Measurements from ENCODE around the gene ACSL6. TPM values are rescaled to one million over a fixed set of nuclear protein-coding genes. Genes with fewer than 3 reads are reported as not detected.

ACSL6 gene
- total RNA-seq, 4 donors from 2014 or later: 0.22 to 3.3 (median 0.81) TPM

DNA sequence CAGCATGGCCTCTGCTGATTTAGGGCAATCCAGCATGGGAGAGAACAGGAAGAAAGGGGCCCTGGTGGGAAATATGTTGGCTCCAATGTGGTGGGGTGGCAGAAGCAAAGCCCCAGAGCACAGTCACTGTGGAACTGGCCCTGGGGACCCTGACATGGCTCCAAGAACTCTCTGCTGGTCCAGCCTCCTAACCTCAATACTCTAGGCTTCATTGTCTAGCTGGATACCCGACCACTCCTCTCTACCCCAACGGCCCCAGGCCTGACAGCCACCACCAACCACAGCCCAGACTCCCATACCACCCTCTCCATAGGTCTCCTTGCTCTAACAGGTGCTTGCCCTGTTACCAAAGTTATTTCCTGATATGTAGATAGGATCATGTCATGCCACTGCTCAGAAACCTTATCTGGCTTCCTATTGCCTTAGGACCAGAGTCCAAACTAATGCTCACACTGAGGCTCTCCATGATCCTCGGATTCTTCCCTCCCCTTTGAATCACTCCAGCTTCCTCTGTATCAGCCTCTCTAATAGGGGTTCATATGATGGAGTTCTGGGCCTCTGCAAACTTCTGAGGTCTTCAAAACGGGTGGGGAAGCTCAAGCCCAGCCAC, 12.9 kb downstream of the ACSL6 start:
- Histone ChIP-seq H3K4me1 (peaks cover 0 to 28% (median 8%) of the 10 kb centered on the region in 4 donors), H3K9me3 (no peaks in the 10 kb centered on the region), H3K36me3 (no peaks in the 10 kb centered on the region), H3K4me3 (no peak overlapping the region), H3K27ac (no peak overlapping the region), H3K27me3 (no peaks in the 10 kb centered on the region)
- no peak for DNase-seq (ENCODE audit: low spot score in 2 of 2)
- 59 to 61% methylated on average over 4 of the region's 4 CpGs for WGBS, 2 donors
- TF ChIP-seq, protein P1, sequence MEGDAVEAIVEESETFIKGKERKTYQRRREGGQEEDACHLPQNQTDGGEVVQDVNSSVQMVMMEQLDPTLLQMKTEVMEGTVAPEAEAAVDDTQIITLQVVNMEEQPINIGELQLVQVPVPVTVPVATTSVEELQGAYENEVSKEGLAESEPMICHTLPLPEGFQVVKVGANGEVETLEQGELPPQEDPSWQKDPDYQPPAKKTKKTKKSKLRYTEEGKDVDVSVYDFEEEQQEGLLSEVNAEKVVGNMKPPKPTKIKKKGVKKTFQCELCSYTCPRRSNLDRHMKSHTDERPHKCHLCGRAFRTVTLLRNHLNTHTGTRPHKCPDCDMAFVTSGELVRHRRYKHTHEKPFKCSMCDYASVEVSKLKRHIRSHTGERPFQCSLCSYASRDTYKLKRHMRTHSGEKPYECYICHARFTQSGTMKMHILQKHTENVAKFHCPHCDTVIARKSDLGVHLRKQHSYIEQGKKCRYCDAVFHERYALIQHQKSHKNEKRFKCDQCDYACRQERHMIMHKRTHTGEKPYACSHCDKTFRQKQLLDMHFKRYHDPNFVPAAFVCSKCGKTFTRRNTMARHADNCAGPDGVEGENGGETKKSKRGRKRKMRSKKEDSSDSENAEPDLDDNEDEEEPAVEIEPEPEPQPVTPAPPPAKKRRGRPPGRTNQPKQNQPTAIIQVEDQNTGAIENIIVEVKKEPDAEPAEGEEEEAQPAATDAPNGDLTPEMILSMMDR (IDR thresholded peaks at IDR 0.05): no peak
- TF ChIP-seq POLR2A (IDR thresholded peaks at IDR 0.05) (no peak), EP300 (IDR thresholded peaks at IDR 0.05) (no peak)

DNA sequence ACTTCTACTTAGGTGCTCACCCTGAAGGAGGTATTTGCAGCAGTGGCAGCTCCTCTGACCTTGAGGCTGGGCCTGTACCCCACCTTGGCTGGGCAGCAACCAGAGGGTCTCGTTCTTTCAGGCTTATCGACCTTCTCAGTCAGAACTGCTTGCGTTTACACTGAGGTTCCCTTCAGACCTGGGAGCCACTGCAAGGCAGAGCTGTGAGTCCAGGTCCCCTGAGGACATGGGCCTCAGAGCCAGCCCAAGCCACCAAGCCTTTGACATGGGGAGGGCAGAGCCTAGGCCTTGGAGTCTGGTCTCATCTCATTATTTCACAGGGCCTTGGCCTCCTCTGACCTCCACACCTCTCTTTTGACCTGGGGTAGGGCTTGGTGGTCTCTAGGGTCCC, 13.7 kb downstream of the ACSL6 start:
- no peaks in the 10 kb centered on the region for H3K27me3 ChIP-seq
- H3K4me3 ChIP-seq: no peak overlapping the region
- DNase-seq (ENCODE audit: low spot score in 2 of 2): no peak
- H3K4me1 ChIP-seq: peaks cover 0 to 20% (median 6%) of the 10 kb centered on the region in 4 donors
- H3K27ac ChIP-seq: no peak overlapping the region
- TF ChIP-seq EP300 (IDR thresholded peaks at IDR 0.05) (no peak), POLR2A (IDR thresholded peaks at IDR 0.05) (no peak)
- TF ChIP-seq, protein P1 (IDR thresholded peaks at IDR 0.05): no peak
- 97% methylated on average over 3 of the region's 3 CpGs; no CpG with 5 or more reads in 1 of the 2 donors for WGBS, 2 donors
- H3K9me3 ChIP-seq: no peaks in the 10 kb centered on the region
- H3K36me3 ChIP-seq: no peaks in the 10 kb centered on the region

DNA sequence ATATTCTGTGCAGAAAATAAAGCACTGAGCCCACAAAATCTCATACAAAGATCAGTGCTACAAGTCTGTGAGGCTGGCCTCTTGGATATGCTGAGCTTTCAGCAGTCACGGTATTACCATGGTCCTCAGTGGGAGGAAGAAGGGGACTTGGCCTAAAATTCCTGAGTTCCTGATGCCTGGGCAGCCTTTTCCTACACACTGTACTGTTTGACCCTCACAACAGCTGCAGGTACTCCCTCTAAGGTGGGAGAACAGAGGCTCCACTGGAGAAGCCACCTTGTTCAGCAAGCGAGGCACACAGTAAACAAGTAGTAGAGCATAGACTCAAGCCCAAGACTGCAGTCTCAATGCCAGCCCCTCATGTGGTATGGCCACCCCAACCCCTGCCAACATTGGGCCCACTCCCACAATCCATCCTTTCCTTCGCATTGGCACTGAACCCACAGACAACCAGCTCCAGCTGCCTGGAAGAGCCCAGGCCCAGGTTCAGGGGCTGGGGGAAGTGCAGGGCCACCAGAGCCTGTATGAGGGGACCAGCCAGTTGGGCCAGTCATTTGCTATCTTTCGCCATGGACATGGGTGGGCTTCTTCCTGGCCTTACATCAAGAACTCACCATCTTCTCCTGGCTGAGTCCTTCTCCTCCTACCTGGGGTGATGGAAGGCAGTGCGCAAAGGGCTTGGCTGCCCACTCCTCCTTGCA, 14.3 kb downstream of the ACSL6 start:
- Histone ChIP-seq H3K9me3 (no peaks in the 10 kb centered on the region), H3K4me3 (no peak overlapping the region), H3K27me3 (no peaks in the 10 kb centered on the region), H3K27ac (no peak overlapping the region), H3K36me3 (no peaks in the 10 kb centered on the region), H3K4me1 (peaks cover 0 to 15% (median 4%) of the 10 kb centered on the region in 4 donors)
- 89% methylated on average over 3 to 5 of the region's 5 CpGs for WGBS, 2 donors
- no peak for DNase-seq (ENCODE audit: low spot score in 2 of 2)
- TF ChIP-seq POLR2A (IDR thresholded peaks at IDR 0.05) (no peak), EP300 (IDR thresholded peaks at IDR 0.05) (no peak)
- TF ChIP-seq, protein P1 (IDR thresholded peaks at IDR 0.05): no peak

DNA sequence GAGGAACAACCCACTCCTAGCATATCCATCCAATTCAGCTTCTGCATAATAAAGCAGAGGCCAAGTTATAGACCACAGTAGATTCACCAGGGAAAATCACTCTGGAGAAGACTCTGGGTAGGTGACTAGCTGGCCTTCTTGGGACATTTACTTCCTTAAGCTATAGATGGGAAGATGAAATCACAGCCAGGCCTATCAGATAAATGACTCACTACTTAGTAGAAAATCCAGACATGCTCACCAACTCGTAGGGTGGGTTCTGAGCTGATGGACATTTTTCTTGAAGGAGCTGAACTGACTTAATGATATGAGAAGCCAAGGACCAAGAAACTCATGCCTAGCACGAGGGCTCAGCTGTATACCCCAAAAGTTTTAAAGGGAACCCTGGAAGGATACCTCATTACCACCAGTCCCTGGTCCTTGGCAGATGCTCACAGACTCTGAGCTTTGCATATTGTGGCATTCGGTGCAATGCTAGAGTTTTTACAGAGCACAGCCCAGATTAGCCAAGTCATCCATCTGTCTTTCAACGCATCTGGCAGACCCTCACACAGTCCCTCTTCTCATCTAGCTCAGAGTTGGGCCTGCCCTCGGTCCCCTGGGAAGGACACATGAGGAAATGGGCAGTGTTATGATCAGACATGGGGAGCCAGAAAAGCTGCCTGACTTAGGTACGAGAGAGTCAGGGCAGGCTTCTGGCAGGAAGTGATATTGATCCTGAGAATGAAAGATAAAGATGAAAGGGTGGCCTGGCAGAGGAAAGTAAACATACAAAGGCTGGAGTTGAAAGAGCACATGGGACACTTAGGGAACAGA, 15.0 kb downstream of the ACSL6 start:
- H3K27ac ChIP-seq: no peak overlapping the region
- DNase-seq (ENCODE audit: low spot score in 2 of 2): no peak
- TF ChIP-seq EP300 (IDR thresholded peaks at IDR 0.05) (no peak), POLR2A (IDR thresholded peaks at IDR 0.05) (no peak)
- TF ChIP-seq, protein P1 (IDR thresholded peaks at IDR 0.05): no peak
- no peak overlapping the region for H3K4me3 ChIP-seq
- no peaks in the 10 kb centered on the region for H3K27me3 ChIP-seq
- WGBS, 2 donors: 67 to 71% methylated on average over 6 of the region's 6 CpGs
- H3K9me3 ChIP-seq: no peaks in the 10 kb centered on the region
- H3K36me3 ChIP-seq: no peaks in the 10 kb centered on the region
- H3K4me1 ChIP-seq: peaks cover 0 to 10% (median 2%) of the 10 kb centered on the region in 4 donors
